Measurements from ENCODE around the gene GAB3.

- TF ChIP-seq CTCF (IDR thresholded peaks at IDR 0.05) = no peak
- no peak for TF ChIP-seq POLR2A (IDR thresholded peaks at IDR 0.05)
Measured at GRCh38 chrX:154791467-154791866, 40.6 kb upstream of the GAB3 start.
